ENCODE measurements around the gene PCSK1N. TPM values are rescaled to one million over a fixed set of nuclear protein-coding genes. Genes with fewer than 3 reads are reported as not detected.

The PCSK1N gene
- total and polyA plus RNA-seq, 3 experiments from 2014 or later: 2.3 to 11.1 (median 3.2) TPM

DNA sequence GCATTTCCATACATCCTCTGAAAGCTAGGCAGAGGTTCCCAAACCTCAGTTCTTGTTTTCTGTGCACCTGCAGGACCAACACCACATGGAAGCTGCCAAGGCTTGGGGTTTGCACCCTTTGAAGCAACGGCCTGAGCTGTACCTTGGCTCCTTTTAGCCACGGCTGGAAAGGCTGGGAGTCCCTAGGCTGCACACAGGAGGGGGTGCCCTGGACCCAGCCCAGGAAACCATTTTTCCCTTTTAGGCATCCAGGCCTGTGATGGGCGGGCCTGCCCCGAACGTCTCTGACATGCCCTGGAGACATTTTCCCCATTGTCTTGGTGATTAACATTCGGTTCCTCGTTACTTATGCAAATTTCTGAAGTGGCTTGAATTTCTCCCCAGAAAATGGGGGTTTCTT lies 17.4 kb upstream of the PCSK1N start:
- peaks cover 14 to 20% of the 10 kb centered on the region in 2 donors for H3K27me3 Mint-ChIP-seq
- ChIA-PET POLR2A (no interaction called here), CTCF (no interaction called here)
- Histone ChIP-seq H3K9me3 (ENCODE audit: low read length) (no peaks in the 10 kb centered on the region), H3K27ac (ENCODE audit: low read depth, low read length) (no peak overlapping the region), H3K4me3 (ENCODE audit: low read length) (no peak overlapping the region), H3K36me3 (ENCODE audit: insufficient read depth, low read length) (no peaks in the 10 kb centered on the region), H3K4me1 (ENCODE audit: insufficient read depth, low read length) (peaks cover 9% of the 10 kb centered on the region), H3K27me3 (ENCODE audit: insufficient read depth, low read length, poor library complexity, severe bottlenecking) (no peaks in the 10 kb centered on the region)
- DNase-seq: no peak
- no peaks in the 10 kb centered on the region for H3K9me3 Mint-ChIP-seq
- no peak overlapping the region for H3K4me3 Mint-ChIP-seq
- H3K36me3 Mint-ChIP-seq: no peaks in the 10 kb centered on the region
- peaks cover 5 to 7% (median 5%) of the 10 kb centered on the region in 3 donors for H3K4me1 Mint-ChIP-seq
- H3K27ac Mint-ChIP-seq: peak overlapping the region in 1 of 8 donors; percentile 39

DNA sequence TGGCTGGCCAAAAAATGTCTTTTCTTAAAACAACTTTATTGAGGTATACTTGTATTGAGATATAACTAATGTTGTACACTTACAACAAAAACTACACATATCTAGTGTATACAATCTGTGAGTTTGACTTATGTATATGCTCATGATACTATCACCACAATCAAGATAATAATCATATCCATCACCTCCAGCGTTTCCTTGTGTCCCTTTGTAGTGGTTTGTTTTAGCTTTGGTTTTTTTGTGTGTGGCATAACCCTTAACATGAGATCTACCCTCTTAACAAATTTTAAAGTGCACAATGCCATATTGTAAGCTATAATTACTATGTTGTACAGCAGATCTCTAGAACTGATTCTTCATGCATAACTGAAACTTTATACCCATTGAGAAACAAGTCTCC lies 13.4 kb upstream of the PCSK1N start:
- no peaks in the 10 kb centered on the region for H3K27me3 ChIP-seq (ENCODE audit: insufficient read depth, low read length, poor library complexity, severe bottlenecking)
- H3K4me1 Mint-ChIP-seq: peaks cover 3 to 7% (median 5%) of the 10 kb centered on the region in 3 donors
- H3K27ac ChIP-seq (ENCODE audit: low read depth, low read length): no peak overlapping the region
- no peaks in the 10 kb centered on the region for H3K36me3 ChIP-seq (ENCODE audit: insufficient read depth, low read length)
- CTCF ChIA-PET: no interaction called here
- POLR2A ChIA-PET: no interaction called here
- no peaks in the 10 kb centered on the region for H3K36me3 Mint-ChIP-seq
- no peak for DNase-seq
- no peaks in the 10 kb centered on the region for H3K9me3 Mint-ChIP-seq
- H3K27me3 Mint-ChIP-seq: peaks cover 6 to 12% of the 10 kb centered on the region in 2 donors
- no peak overlapping the region for H3K4me3 ChIP-seq (ENCODE audit: low read length)
- H3K27ac Mint-ChIP-seq: no peak overlapping the region
- H3K9me3 ChIP-seq (ENCODE audit: low read length): no peaks in the 10 kb centered on the region
- no peak overlapping the region for H3K4me3 Mint-ChIP-seq
- peaks cover 9% of the 10 kb centered on the region for H3K4me1 ChIP-seq (ENCODE audit: insufficient read depth, low read length)

DNA sequence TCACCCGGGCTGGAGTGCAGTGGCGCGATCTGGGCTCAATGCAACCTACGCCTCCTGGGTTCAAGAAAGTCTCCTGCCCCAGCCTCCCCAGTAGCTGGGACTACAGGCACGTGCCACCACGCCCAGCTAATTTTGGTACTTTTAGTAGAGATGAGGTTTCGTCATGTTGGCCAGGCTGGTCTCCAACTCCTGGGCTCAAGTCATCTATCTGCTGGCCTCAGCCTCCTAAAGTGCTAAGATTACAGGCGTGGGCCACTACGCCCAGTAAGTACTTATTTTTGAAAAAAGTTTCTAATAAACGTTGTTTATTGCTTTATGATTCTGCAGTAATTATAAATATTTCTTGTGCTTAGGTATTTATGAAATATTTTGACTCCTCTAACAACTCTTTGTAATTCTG lies 4.3 kb upstream of the PCSK1N start:
- Histone ChIP-seq H3K4me1 (ENCODE audit: insufficient read depth, low read length) (peaks cover under 1% of the 10 kb centered on the region), H3K36me3 (ENCODE audit: insufficient read depth, low read length) (no peaks in the 10 kb centered on the region), H3K9me3 (ENCODE audit: low read length) (no peaks in the 10 kb centered on the region), H3K27ac (ENCODE audit: low read depth, low read length) (no peak overlapping the region), H3K4me3 (ENCODE audit: low read length) (no peak overlapping the region), H3K27me3 (ENCODE audit: insufficient read depth, low read length, poor library complexity, severe bottlenecking) (no peaks in the 10 kb centered on the region)
- Mint-ChIP-seq H3K36me3 (no peaks in the 10 kb centered on the region), H3K4me3 (no peak overlapping the region), H3K4me1 (peaks cover 4 to 8% (median 7%) of the 10 kb centered on the region in 3 donors), H3K9me3 (no peaks in the 10 kb centered on the region), H3K27me3 (peaks cover 11 to 17% of the 10 kb centered on the region in 2 donors), H3K27ac (no peak overlapping the region)
- DNase-seq: no peak
- ChIA-PET POLR2A (no interaction called here), CTCF (no interaction called here)

DNA sequence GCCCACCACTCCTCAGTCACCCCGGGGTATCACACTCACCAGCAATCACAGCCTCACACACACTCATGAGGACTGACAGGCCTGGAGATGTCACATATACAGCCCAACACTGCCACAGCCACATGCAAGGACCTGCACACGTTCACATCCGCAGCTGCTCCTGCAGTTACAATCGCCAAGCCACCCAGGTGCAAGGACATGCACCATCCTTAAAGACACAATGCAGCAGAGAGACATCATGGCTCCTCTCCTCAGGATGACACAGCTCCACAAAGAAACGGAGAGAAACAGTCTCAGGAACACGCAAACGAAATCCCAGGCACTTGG lies 1.1 kb downstream of the PCSK1N start:
- Histone ChIP-seq H3K27me3 (ENCODE audit: insufficient read depth, low read length, poor library complexity, severe bottlenecking) (no peaks in the 10 kb centered on the region), H3K9me3 (ENCODE audit: low read length) (no peaks in the 10 kb centered on the region), H3K27ac (ENCODE audit: low read depth, low read length) (no peak overlapping the region), H3K4me1 (ENCODE audit: insufficient read depth, low read length) (peaks cover 6% of the 10 kb centered on the region), H3K36me3 (ENCODE audit: insufficient read depth, low read length) (no peaks in the 10 kb centered on the region), H3K4me3 (ENCODE audit: low read length) (peak overlapping the region; percentile 45)
- peak overlapping the region; percentile 76 to 92 (median 86) for H3K4me3 Mint-ChIP-seq
- DNase-seq: no peak
- peaks cover 30 to 35% of the 10 kb centered on the region in 2 donors for H3K27me3 Mint-ChIP-seq
- peak overlapping the region in 2 of 8 donors; percentile 51 to 75 for H3K27ac Mint-ChIP-seq
- no peaks in the 10 kb centered on the region for H3K36me3 Mint-ChIP-seq
- no peaks in the 10 kb centered on the region for H3K9me3 Mint-ChIP-seq
- H3K4me1 Mint-ChIP-seq: peaks cover 14 to 21% (median 18%) of the 10 kb centered on the region in 3 donors
- CTCF ChIA-PET: interaction anchor here (1.0 kb wide), 1 partner anchor 186 kb away, joined by 3 read pairs; no protein-coding TSS in a partner anchor
- POLR2A ChIA-PET: no interaction called here

DNA sequence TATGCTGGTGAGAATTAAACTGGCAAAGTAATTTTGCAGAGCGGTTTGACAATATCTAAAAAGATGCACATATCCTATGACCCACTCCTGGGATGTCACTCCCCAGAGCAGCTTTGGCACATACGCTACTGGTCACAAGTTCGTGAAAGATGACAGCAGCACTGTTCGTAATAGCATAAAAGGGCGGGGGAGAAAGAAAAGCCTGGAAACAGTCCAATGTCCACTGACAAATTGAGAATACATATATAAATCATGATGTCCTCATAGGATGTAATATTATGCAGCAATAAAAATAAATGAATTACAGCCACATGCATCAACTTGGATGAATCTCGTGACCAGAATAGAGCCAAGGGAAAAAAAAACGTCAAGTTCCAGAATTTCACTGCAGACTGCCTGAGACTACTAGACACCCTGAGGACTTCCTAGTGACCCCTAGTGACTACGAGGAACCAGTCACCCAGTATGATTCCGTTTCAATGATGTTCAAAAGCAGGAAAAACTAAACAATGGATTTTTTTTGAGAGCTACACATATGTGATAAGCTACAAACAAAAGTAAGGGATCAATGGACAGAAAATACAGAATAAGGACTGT lies 1.8 kb downstream of the PCSK1N start:
- CTCF ChIA-PET: no interaction called here
- Histone ChIP-seq H3K27me3 (ENCODE audit: insufficient read depth, low read length, poor library complexity, severe bottlenecking) (no peaks in the 10 kb centered on the region), H3K4me3 (ENCODE audit: low read length) (no peak overlapping the region), H3K27ac (ENCODE audit: low read depth, low read length) (no peak overlapping the region), H3K9me3 (ENCODE audit: low read length) (no peaks in the 10 kb centered on the region), H3K36me3 (ENCODE audit: insufficient read depth, low read length) (no peaks in the 10 kb centered on the region), H3K4me1 (ENCODE audit: insufficient read depth, low read length) (peaks cover 6% of the 10 kb centered on the region)
- no peaks in the 10 kb centered on the region for H3K9me3 Mint-ChIP-seq
- peaks cover 28 to 36% of the 10 kb centered on the region in 2 donors for H3K27me3 Mint-ChIP-seq
- no peak overlapping the region for H3K27ac Mint-ChIP-seq
- POLR2A ChIA-PET: no interaction called here
- H3K4me3 Mint-ChIP-seq: peak overlapping the region in 3 of 7 donors; percentile 76 to 86 (median 83)
- no peak for DNase-seq
- H3K4me1 Mint-ChIP-seq: peaks cover 14 to 21% (median 18%) of the 10 kb centered on the region in 3 donors
- H3K36me3 Mint-ChIP-seq: no peaks in the 10 kb centered on the region

DNA sequence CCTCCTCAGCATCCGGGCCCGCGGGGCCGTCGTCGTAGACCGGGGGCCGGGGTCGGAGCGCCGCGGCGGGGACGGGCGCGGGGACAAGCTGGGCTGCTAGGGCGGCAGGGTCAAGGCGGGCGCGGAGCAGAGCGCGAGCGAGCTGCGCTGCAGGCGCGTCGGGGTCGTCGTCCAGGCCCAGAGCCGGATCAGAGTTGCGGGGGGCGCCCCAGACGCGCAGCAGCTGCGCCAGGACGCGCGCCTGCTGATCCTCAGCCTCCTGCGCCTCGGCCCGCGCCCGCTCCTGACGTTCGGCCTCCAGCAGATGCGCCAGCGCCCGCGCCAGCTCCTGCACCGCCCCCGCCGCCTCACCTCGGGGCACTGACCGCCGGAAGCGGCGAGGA lies 3.5 kb downstream of the PCSK1N start:
- no peaks in the 10 kb centered on the region for H3K36me3 ChIP-seq (ENCODE audit: insufficient read depth, low read length)
- H3K27me3 ChIP-seq (ENCODE audit: insufficient read depth, low read length, poor library complexity, severe bottlenecking): no peaks in the 10 kb centered on the region
- peaks cover 6% of the 10 kb centered on the region for H3K4me1 ChIP-seq (ENCODE audit: insufficient read depth, low read length)
- Mint-ChIP-seq H3K27me3 (peaks cover 36 to 50% of the 10 kb centered on the region in 2 donors), H3K36me3 (no peaks in the 10 kb centered on the region), H3K4me1 (peaks cover 18 to 27% (median 18%) of the 10 kb centered on the region in 3 donors), H3K9me3 (no peaks in the 10 kb centered on the region), H3K4me3 (no peak overlapping the region), H3K27ac (no peak overlapping the region)
- no peaks in the 10 kb centered on the region for H3K9me3 ChIP-seq (ENCODE audit: low read length)
- no peak overlapping the region for H3K4me3 ChIP-seq (ENCODE audit: low read length)
- no peak for DNase-seq
- H3K27ac ChIP-seq (ENCODE audit: low read depth, low read length): no peak overlapping the region
- ChIA-PET CTCF (no interaction called here), POLR2A (no interaction called here)

DNA sequence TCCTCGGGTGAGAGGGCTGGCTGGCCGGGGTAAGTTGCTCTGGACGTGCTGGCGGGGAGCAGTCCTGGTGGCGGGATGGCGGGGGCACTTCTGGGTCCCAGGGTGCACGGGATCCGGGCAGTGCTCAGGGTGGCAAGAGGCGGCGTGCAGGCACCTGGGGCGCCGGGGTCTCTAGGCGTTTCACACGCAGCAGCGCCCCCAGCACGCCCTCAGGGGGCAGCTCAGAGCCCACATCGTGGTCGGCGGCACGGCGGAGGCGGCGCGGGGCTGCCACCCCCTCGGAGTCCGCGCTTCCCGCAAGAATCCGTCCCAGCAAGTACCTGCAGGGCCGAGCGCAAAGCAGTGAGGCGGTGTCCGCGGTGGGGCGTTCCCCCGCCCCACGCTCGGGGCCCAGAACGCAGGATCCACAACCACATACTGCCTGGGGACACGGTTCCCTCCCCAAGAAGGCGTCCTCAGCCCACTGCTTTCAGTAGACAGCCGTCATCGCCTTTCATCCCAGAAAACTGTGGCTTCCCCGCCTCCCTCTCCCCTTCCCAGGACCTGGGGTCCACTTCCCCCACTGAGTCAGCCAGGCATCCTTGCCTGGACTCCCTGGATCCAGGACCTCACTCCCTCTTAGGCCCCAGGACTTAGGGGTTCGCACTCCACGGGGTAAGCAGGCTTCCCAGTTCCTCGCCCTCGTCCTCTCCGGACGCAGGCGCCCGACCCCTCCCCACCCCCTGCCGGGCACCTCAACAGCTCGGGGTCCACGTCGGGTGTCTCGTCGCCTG lies 4.1 kb downstream of the PCSK1N start:
- Mint-ChIP-seq H3K36me3 (no peaks in the 10 kb centered on the region), H3K4me3 (no peak overlapping the region)

DNA sequence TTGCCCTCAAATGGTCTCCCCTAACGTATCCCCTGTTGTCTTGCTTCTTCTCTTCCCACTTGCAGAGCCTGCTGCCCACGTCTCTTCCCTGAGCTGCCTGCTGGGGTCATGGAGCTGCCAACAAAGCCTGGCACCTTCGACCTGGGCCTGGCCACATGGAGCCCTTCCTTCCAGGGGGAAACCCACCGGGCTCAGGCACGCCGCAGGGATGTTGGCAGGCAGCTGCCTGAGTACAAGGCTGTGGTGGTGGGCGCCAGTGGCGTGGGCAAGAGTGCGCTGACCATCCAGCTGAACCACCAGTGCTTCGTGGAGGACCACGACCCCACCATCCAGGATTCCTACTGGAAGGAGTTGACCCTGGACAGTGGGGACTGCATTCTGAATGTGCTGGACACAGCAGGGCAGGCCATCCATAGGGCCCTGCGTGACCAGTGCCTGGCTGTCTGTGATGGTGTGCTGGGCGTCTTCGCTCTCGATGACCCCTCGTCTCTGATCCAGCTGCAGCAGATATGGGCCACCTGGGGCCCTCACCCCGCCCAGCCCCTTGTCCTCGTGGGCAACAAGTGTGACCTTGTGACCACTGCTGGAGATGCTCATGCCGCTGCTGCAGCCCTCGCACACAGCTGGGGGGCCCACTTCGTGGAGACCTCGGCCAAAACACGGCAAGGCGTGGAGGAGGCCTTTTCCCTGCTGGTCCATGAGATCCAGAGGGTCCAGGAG lies 6.2 kb downstream of the PCSK1N start:
- POLR2A ChIA-PET: no interaction called here
- CTCF ChIA-PET: no interaction called here
- Mint-ChIP-seq H3K36me3 (peaks cover 2 to 4% (median 3%) of the 10 kb centered on the region in 3 donors), H3K27ac (no peak overlapping the region), H3K9me3 (no peaks in the 10 kb centered on the region), H3K27me3 (peaks cover 38 to 40% of the 10 kb centered on the region in 2 donors), H3K4me3 (no peak overlapping the region), H3K4me1 (peaks cover 5 to 15% (median 10%) of the 10 kb centered on the region in 3 donors)
- Histone ChIP-seq H3K4me3 (ENCODE audit: low read length) (no peak overlapping the region), H3K27me3 (ENCODE audit: insufficient read depth, low read length, poor library complexity, severe bottlenecking) (no peaks in the 10 kb centered on the region), H3K9me3 (ENCODE audit: low read length) (no peaks in the 10 kb centered on the region), H3K4me1 (ENCODE audit: insufficient read depth, low read length) (peaks cover under 1% of the 10 kb centered on the region), H3K27ac (ENCODE audit: low read depth, low read length) (no peak overlapping the region), H3K36me3 (ENCODE audit: insufficient read depth, low read length) (no peaks in the 10 kb centered on the region)
- DNase-seq: no peak

More for the DNA sequence above, 4.1 kb downstream of the PCSK1N start:
- Histone ChIP-seq H3K4me1 (ENCODE audit: insufficient read depth, low read length) (peaks cover 6% of the 10 kb centered on the region), H3K4me3 (ENCODE audit: low read length) (no peak overlapping the region), H3K9me3 (ENCODE audit: low read length) (no peaks in the 10 kb centered on the region), H3K36me3 (ENCODE audit: insufficient read depth, low read length) (no peaks in the 10 kb centered on the region), H3K27me3 (ENCODE audit: insufficient read depth, low read length, poor library complexity, severe bottlenecking) (no peaks in the 10 kb centered on the region), H3K27ac (ENCODE audit: low read depth, low read length) (no peak overlapping the region)
- POLR2A ChIA-PET: no interaction called here
- no peak for DNase-seq
- Mint-ChIP-seq H3K9me3 (no peaks in the 10 kb centered on the region), H3K27ac (no peak overlapping the region), H3K27me3 (peaks cover 36 to 47% of the 10 kb centered on the region in 2 donors), H3K4me1 (peaks cover 15 to 25% (median 17%) of the 10 kb centered on the region in 3 donors)
- CTCF ChIA-PET: no interaction called here
